PC-9 (cell line): ENCODE measurements around the gene KIFC3.

Experiments
- EZH2 ChIP-seq: fragments of 200-600 bp; sonication (generic); IDR thresholded peaks from 2 replicates; pipeline ENCODE4 v1.8.0; 2017; ENCODE audit warnings: antibody characterized with exemption, low read depth
- TF ChIP-seq, protein P1 (sequence below): fragments of 200-600 bp; sonication (generic); conservative IDR thresholded peaks from 2 replicates; pipeline ENCODE4 v1.6.1; 2017; ENCODE audit warnings: mixed run types, antibody characterized with exemption, mild to moderate bottlenecking, moderate library complexity

DNA sequence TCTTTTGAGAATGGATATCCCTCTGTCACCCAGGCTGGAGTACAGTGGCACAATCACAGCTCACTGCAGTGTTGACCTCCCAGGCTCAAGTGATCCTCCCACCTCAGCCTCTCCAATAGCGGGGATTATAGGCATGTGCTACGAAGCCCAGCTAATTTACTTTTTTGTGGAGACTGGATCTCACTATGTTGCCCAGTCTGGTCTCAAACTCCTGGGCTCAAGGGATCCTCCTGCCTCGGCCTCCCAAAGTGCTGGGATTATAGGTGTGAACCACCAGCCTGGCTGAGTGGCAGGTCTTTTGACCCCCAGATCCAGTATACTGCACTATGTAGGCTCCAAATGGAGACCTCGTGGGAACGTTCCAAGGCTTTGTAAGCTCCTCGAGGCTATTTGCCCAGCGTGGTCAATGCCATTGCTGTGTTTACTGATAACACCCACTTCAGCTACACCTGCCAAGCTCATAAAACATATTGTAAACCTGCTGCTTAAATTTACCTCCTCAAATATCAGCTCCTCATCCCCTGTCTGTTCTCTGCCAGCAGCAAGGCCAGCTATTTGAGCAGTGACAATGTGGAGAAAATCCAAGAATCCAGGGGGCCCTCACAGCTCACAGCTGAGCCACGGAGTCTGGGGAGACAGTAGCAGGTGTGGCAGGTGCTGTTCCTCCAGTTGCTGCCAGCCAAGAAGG, 16.2 kb upstream of the KIFC3 start:
- TF ChIP-seq, protein P1, sequence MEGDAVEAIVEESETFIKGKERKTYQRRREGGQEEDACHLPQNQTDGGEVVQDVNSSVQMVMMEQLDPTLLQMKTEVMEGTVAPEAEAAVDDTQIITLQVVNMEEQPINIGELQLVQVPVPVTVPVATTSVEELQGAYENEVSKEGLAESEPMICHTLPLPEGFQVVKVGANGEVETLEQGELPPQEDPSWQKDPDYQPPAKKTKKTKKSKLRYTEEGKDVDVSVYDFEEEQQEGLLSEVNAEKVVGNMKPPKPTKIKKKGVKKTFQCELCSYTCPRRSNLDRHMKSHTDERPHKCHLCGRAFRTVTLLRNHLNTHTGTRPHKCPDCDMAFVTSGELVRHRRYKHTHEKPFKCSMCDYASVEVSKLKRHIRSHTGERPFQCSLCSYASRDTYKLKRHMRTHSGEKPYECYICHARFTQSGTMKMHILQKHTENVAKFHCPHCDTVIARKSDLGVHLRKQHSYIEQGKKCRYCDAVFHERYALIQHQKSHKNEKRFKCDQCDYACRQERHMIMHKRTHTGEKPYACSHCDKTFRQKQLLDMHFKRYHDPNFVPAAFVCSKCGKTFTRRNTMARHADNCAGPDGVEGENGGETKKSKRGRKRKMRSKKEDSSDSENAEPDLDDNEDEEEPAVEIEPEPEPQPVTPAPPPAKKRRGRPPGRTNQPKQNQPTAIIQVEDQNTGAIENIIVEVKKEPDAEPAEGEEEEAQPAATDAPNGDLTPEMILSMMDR, result no peak
- no peak for TF ChIP-seq EZH2
